Fibroblast of the aortic adventitia (primary cell): ENCODE measurements around the gene PPM1E. TPM values are rescaled to one million over a fixed set of nuclear protein-coding genes. Genes with fewer than 3 reads are reported as not detected.

Experiments used
- DNase-seq: peaks from one replicate; pipeline ENCODE4 v3.0.0-alpha.2; 2010; ENCODE audit warnings: low read depth
- H3K4me3 ChIP-seq: 2 replicates; pipeline ENCODE4 v1.5.1; 2011; ENCODE audit warnings: low read depth, mild to moderate bottlenecking, control low read depth, low read length, moderate library complexity
- total RNA-seq: library from RNA; depleted of rRNA; stranded (reverse); fragments of >200 nt; gene quantifications from 2 replicates; pipeline ENCODE4 v1.2.3, GENCODE V29; 2012; ENCODE audit warnings: low replicate concordance
- TF ChIP-seq, protein P1 (sequence below): IDR thresholded peaks from 2 replicates; pipeline ENCODE4 v1.5.1; 2011; ENCODE audit warnings: mild to moderate bottlenecking, low read length, control low read depth, inconsistent platforms; ENCODE audit not compliant: insufficient read depth

PPM1E gene
- total RNA-seq, 1 donor: 0.45 TPM

DNA sequence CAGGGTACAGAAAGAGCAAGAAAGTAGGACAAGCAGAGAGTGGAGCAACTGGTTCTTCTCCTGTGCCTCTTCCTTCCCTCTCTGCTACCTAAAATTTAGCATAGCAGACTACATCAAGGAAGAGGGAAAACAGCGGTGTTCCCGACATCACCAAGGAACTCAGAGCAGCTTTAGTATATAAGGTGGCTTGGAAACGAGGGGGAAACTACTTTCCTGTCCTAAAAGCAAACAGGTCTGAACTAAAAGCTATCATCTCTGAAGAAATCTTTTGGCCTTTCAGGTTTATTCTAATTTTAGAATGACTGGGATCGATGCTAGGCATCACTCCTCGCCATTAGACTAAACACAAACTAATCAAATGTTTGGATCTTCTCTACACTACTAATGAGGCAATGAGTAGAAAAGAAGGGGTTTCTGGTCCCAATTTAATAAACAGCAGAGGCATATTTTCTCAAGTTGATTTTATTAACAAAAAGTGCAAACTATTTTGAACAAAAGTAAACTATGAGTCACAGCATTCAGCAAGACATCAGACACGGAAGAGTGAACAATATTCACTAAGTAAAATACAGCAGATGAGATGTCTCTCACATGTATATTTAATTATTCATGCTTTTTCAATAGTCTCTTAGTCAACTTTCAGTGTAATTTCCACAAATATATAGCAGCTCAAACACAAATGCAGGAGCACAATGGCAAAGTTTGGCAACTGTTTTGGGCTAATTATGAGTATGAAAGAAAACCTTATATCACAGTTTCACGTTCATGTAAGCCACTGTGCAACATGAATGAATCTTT lies 242.3 kb downstream of the PPM1E start:
- H3K4me3 ChIP-seq: no peak overlapping the region
- DNase-seq: no peak
- TF ChIP-seq, protein P1, sequence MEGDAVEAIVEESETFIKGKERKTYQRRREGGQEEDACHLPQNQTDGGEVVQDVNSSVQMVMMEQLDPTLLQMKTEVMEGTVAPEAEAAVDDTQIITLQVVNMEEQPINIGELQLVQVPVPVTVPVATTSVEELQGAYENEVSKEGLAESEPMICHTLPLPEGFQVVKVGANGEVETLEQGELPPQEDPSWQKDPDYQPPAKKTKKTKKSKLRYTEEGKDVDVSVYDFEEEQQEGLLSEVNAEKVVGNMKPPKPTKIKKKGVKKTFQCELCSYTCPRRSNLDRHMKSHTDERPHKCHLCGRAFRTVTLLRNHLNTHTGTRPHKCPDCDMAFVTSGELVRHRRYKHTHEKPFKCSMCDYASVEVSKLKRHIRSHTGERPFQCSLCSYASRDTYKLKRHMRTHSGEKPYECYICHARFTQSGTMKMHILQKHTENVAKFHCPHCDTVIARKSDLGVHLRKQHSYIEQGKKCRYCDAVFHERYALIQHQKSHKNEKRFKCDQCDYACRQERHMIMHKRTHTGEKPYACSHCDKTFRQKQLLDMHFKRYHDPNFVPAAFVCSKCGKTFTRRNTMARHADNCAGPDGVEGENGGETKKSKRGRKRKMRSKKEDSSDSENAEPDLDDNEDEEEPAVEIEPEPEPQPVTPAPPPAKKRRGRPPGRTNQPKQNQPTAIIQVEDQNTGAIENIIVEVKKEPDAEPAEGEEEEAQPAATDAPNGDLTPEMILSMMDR: no peak

DNA sequence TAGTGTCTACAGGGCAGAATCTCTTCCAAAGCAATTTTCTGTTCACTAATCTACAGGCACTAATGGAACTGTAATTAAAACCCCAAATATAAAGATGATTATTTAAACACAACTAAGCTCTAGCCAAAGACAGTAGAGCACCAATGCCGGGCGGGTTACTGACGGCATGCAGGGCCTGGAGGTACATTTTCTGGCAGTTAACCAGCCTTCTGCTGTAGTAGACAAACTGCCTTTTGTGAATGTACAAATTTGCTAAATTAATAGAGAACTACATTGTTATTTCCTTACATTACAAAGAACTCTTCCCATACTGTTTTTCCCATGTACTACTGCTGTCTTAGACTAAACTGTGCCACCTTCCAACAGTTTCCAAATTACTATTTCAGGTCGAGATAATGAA lies 243.2 kb downstream of the PPM1E start:
- TF ChIP-seq, protein P1: no peak

DNA sequence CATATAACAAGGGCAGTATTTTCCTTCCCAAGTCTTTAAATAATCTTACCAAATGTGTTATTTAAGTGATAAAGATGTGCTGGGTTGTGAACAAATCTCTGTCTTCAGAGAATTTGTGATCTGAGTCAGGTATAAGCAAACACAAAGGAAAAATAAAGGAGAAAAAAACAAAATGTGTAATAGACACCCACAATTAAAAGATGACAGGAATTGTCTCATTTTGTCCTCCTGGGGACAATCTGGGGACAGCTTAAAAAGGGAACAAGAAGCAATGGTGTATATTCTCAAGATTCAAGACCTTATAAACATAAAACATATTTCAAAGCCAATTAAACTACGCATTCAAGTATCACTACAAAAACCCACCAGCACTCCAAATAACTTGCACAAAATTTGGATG lies 243.8 kb downstream of the PPM1E start:
- no peak overlapping the region for H3K4me3 ChIP-seq
- TF ChIP-seq, protein P1: no peak
- no peak for DNase-seq

More for the DNA sequence above, 243.2 kb downstream of the PPM1E start:
- no peak for DNase-seq
- H3K4me3 ChIP-seq: no peak overlapping the region

DNA sequence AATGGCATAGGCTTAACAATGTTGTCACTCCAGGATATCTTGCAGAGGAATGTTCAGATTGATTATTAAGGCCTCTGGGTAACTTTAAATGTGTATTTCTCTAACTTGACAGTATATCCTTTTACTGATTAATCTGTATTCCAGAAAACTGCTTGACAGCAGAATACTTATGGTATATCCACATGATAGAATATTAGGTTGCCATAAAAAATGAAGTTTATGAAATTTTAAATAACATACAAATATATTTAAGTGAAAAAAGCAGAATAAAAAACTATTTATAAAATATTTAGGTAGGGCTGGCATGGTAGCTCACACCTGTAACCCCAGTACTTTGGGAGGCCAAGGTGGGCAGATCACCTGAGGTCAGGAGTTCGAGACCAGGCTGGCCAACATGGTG lies 244.4 kb downstream of the PPM1E start:
- DNase-seq: no peak
- TF ChIP-seq, protein P1: no peak
- no peak overlapping the region for H3K4me3 ChIP-seq

DNA sequence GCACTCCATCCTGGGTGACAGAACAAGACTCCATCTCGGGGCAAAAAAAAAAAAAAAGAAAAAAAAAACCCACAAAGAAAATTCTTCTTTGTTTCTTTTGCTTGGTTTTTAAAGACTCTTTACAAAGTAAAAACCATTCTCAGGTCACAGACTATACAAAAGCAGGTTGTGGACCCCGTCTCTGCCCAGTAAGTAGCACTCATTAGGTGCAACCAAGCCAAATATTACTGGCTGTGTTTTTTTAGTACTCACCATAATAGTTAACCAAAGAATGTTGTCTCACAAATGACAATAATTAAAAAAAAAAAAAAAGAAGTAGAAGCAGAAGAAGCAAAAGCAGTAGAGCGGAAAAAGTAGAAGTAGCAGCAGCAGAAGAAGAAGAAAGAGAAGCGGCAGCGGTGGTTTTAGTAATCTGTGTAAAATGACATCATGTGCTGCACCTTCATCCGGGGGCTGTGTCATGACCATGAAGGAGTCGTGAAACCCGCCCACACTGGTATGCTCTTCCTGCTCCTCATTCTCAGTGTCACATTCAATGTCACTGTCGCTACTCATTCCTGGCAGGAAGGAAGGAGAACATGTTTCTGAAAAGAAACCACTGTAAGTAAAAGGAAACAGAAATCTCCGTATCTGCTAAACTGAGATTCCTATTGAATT lies 245.6 kb downstream of the PPM1E start:
- peak; percentile 35 for DNase-seq
- TF ChIP-seq, protein P1: no peak
- H3K4me3 ChIP-seq: no peak overlapping the region

DNA sequence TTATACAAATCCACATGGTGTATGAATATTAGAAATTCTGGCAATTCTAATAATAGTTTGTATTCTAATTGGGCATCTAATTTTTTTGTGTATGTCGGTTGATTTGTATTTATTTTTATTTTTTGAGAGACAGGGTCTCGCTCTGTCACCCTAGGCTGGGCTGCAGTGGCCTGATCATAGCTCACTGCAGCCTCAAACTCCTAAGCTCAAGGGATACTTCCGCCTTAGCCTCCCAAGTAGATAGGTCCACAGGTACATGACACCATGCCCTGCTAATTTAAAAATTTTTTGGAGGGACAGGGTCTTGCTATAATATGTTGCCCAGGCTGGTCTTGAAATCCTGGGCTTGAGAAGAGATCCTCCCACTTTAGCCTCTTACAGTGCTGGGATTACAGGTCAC lies 246.5 kb downstream of the PPM1E start:
- TF ChIP-seq, protein P1: no peak
- no peak for DNase-seq
- H3K4me3 ChIP-seq: no peak overlapping the region
